Urothelium cell line (cell line): ENCODE results near the gene SLFN13.
A peak's percentile ranks its signal among the peaks of the same experiment; 100 is the strongest.
"Not testable (repeated sequence)": the region's sequence is repeated elsewhere in the genome, so short reads cannot be mapped to it uniquely, and the experiment has no call there.

Experiments used
- DNase-seq: peaks from one replicate; pipeline ENCODE4 v3.0.0; 2011; ENCODE audit warnings: low spot score, mixed read lengths
- FAIRE-seq: peaks from 2 replicates; lab custom pipeline; 2011; peaks lifted over from hg19 to GRCh38; lab: Jason Lieb, UNC

The SLFN13 gene

GRCh38 chr17:35433075-35433894, 15.3 kb downstream of the SLFN13 start:
- peak; percentile 91 for DNase-seq
- FAIRE-seq: peak; percentile 72

DNA sequence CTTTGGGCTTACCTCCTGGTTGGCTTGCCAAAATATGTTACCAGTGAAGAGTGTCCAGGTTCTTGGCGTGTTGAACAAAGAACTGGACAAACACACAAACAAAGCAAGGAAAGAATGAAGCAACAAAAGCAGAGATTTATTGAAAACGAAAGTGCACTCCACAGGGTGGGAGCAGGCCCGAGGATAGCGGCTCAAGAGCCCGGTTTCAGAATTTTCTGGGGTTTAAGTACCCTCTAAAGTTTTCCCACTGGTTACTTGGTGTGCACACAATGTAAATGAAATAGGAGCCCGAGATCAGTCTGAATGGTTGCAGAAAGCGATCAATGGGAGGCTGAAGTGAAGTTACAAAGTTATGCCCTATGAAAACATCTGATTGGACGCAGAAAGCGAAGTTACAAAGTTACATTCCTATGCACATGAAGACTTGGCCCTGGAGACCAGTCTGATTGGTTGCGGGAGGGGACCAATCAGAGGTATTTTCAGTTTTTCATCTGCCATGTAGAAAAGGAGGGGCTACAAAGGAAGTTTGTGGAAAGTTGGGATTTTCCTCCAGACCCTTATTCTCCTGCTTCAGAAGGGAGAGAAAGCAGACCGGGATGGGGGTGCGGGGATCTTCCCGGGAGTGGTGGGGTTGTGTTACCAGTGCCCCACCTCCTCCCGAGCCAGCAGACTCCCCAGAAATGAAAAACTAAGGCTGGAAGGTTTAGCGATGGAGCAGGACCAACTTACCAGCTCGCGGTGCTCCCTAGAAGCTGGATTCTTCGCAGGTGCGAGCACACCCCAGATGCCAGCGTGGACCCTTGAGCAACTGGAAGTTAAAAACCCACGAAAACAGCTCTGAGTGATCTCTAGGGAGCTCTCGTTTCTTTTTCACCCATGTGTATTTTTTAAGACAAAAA, 16.1 kb downstream of the SLFN13 start, which contains the start of gene SLFN12:
Gene SLFN12, minus strand, starts transcription at position 325 of the 899 bp plus-strand sequence. CDS start 9,472 bp downstream, outside the sequence.
- no peak for FAIRE-seq
- DNase-seq: peak; percentile 80

DNA sequence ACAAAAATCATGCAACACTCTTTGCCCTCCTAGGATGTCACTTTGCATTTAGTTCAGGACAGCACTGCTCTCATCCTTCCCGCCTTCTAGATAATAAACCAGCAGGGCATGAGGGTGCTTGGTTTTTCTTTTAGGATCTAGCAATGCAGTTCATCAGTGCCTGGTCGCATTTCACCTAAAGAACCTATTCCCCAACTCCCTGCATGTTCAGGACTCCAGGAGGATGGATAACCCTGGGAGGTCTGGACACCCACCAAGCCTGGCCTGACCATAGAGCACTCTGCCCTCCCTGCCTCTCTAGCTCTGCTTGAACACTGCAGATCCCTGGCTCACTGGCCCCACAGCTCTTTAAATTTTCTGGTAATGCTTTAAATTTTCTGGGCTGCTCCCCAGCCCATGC, 18.9 kb downstream of the SLFN13 start:
- FAIRE-seq (no peak), DNase-seq (no peak)

DNA sequence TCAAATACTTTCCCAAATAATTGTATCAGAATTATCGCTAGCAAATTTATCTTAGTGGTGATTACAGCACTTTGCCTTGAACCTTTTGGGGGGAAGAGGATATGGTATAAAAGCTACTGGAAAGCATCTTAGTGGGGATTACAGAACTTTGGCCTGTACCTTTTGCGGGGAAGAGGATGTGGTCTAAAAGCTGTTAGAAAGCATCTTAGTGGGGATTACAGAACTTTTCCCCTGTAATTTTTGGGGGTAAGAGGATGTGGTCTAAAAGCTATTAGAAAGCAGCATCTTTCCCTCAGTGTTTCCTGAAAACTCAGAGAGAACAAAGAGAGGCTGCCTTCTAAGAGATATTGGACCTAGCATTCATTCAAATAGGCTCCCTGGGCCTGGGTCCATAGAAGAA, 20.3 kb downstream of the SLFN13 start:
- DNase-seq (no peak), FAIRE-seq (no peak)

GRCh38 chr17:35423761-35424160, 24.8 kb downstream of the SLFN13 start:
- FAIRE-seq (no peak), DNase-seq (no peak)

GRCh38 chr17:35421069-35421468, 27.5 kb downstream of the SLFN13 start:
- FAIRE-seq: not testable (repeated sequence)

DNA sequence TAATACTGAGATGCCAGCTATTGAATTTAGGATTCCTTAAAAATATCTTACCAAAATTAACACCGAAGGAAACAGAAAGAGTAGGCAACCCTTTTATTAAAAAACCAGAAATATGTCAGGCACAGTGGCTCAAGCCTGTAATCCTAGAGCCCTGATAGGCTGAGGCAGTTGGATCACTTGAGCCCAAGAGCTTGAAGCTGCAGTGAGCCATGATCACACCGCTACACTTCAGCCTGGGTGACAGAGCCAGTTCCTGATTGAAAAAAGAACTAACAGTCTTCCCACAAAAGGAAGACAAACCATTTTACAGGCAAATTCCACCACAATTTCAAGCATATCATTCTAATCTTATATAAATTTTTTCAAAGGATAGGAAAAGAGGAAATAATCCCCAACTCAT, 31.9 kb downstream of the SLFN13 start:
- FAIRE-seq (no peak), DNase-seq (no peak)

More at GRCh38 chr17:35421069-35421468, 27.5 kb downstream of the SLFN13 start:
- not testable (repeated sequence) for DNase-seq

DNA sequence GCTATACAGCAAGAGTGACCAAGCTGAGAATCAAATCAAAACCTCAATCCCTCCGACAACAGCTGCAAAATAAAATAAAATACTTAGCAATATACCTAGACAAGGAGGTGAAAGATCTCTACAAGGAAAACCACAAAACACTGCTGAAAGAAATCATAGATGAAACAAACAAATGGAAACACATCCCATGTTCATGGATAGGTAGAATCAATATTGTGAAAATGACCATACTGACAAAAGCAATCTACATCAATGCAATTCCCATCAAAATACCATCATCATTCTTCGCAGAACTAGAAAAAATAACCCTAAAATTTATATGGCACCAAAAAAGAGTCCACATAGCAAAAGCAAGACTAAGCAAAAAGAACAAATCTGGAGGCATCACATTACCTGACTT, 33.9 kb downstream of the SLFN13 start:
- not testable (repeated sequence) for FAIRE-seq, DNase-seq

DNA sequence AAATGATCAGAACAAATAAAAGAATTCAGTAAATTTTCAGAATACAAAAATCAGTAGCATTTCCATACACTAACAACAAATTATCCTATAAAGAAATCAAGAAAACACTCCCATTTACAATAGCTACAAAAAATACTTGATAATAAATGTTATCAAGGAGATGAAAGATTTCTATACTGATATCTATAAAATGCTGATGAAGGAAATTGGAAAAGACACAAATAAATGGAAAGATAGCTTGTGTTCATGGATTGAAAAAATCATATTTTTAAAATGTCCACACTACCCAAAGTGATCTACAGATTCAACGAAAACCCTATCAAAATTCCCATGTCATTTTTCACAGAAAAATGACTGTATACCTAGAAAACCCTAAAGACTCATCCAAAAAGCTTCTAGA, 34.3 kb downstream of the SLFN13 start:
- no peak for DNase-seq
- FAIRE-seq: no peak

DNA sequence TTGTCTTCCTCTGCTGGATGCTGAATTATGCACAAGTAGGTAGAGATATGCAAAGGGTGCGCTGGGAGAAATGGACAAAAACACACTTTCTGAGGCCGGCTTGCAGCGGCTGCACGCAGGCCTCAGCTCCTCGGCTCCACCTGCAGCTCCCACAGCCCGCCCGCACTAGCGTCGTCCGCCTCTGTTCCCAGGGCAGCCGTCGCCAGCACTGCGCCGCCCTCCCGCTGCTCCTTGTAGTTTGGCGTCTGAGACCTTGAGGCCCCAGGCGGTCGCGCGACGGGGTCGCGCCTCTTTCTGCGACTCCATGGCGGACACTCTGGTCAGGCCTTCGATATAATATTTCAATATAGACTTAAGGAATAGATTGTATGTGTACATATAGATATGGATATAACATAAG, 41.0 kb downstream of the SLFN13 start:
- no peak for FAIRE-seq

GRCh38 chr17:35406568-35406967, 42.0 kb downstream of the SLFN13 start:
- no peak for FAIRE-seq
- no peak for DNase-seq

More for the DNA sequence above, 41.0 kb downstream of the SLFN13 start:
- no peak for DNase-seq

- DNase-seq (no peak), FAIRE-seq (no peak)
These were observed 44.2 kb downstream of the SLFN13 start for GRCh38 chr17:35404360-35404759.

DNA sequence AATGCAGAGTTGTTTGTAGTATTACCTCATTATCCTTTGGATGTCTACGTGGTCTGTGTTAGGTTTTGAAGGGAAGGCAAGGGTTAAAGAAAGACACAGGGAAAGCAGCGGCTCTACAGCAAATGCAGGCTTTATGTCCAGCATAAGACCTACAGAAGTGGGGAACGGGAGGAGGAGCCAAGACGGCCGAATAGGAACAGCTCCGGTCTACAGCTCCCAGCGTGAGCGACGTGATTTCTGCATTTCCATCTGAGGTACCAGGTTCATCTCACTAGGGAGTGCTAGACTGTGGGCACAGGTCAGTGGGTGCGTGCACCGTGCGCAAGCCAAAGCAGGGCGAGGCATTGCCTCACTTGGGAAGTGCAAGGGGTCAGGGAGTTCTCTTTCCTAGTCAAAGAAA, 54.8 kb downstream of the SLFN13 start:
- not testable (repeated sequence) for DNase-seq, FAIRE-seq

DNA sequence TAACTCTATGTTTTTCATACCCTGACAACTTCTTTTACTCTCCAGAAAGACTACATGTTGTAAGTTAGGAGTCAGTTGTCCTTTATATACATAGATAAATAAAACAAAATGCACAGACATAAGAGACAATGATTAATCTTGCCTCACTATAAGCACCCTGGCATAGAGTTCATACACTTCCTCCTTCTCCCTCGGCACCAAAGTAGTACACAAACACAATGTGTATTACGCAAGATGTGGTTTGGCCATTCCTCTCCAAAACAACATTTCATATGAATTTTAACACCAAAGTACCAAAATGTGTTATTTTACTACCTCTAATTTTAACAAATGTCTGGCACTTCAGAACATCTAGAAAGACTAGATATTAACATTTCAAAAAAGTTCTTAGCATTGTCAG, 57.9 kb downstream of the SLFN13 start:
- no peak for FAIRE-seq
- no peak for DNase-seq

DNA sequence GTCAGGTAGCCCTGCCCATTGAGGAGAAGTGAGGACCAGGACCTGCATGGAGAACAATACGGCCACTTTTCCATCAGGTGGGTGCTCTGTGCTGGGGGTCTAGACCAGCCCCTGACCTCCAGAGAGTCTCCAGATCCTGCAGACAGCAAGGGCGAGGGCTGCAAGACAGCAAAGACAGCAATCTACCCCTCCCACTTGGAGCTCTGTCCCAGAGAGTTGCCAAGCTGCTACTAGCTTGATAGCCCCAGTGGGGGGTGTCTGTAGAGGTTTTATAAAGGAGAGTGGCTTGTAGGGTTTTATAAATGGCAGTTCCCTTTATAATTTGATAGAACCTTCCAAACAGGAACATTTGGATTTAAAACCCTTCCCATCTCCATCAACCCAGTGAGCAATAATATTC, 58.4 kb downstream of the SLFN13 start:
- no peak for DNase-seq
- no peak for FAIRE-seq

DNA sequence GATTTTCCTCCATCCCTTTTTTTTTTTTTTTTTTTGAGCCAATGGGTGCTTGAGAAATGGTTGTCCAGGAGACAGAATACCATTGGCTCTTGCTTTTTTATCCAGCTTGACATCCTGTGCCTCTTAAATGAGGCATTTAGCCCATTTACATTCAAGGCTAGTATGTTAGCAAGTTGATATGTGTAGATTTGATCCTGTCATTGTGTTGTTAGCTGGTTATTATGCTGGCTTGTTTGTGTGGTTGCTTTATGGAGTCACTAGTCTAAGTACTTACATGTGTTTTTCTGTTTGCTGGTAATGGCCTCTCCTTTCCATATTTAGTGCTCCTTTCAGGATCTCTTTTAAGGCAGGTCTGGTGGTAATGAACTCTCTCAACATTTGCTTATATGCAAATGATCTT, 61.1 kb downstream of the SLFN13 start:
- DNase-seq (no peak), FAIRE-seq (no peak)
